PFSK-1 (cell line): ENCODE results near the gene FKBP4.

Experiments
- FOXP2 ChIP-seq: optimal IDR thresholded peaks from 2 replicates; pipeline ENCODE3; 2011; ENCODE audit warnings: borderline replicate concordance, control low read depth, inconsistent platforms; ENCODE audit not compliant: insufficient read depth; ENCODE audit errors: extremely low read length, extremely low read depth
- POLR2AphosphoS5 ChIP-seq: IDR thresholded peaks from 2 replicates; pipeline ENCODE4 v1.6.1; 2012; ENCODE audit warnings: low read depth, mild to moderate bottlenecking, control low read depth, low read length, moderate library complexity
- SIN3A ChIP-seq: IDR thresholded peaks from 2 replicates; pipeline ENCODE4 v1.6.1; 2012; ENCODE audit warnings: mild to moderate bottlenecking, low read length, moderate library complexity, borderline replicate concordance; ENCODE audit not compliant: insufficient read depth
- TAF1 ChIP-seq: IDR thresholded peaks from 2 replicates; pipeline ENCODE4 v1.6.1; 2012; ENCODE audit warnings: low read length, control low read depth, borderline replicate concordance; ENCODE audit not compliant: insufficient read depth
- TF ChIP-seq, protein P1 (sequence below), 2 experiments: IDR thresholded peaks; 2 replicates each; pipeline versions ENCODE4 v1.6.1 to v1.8.0; 2011 to 2012; ENCODE audit warnings: low read depth in 2 of 2, low read length in 2 of 2, control low read depth in 1 of 2, inconsistent platforms in 1 of 2, mild to moderate bottlenecking in 1 of 2, moderate library complexity in 1 of 2; ENCODE audit not compliant: insufficient read depth in 1 of 2

The FKBP4 gene

GRCh38 chr12:2768224-2768961, 26.4 kb upstream of the FKBP4 start:
- no peak for TF ChIP-seq TAF1

GRCh38 chr12:2769866-2770533, 24.8 kb upstream of the FKBP4 start:
- no peak for TF ChIP-seq FOXP2
- TF ChIP-seq, protein P1, sequence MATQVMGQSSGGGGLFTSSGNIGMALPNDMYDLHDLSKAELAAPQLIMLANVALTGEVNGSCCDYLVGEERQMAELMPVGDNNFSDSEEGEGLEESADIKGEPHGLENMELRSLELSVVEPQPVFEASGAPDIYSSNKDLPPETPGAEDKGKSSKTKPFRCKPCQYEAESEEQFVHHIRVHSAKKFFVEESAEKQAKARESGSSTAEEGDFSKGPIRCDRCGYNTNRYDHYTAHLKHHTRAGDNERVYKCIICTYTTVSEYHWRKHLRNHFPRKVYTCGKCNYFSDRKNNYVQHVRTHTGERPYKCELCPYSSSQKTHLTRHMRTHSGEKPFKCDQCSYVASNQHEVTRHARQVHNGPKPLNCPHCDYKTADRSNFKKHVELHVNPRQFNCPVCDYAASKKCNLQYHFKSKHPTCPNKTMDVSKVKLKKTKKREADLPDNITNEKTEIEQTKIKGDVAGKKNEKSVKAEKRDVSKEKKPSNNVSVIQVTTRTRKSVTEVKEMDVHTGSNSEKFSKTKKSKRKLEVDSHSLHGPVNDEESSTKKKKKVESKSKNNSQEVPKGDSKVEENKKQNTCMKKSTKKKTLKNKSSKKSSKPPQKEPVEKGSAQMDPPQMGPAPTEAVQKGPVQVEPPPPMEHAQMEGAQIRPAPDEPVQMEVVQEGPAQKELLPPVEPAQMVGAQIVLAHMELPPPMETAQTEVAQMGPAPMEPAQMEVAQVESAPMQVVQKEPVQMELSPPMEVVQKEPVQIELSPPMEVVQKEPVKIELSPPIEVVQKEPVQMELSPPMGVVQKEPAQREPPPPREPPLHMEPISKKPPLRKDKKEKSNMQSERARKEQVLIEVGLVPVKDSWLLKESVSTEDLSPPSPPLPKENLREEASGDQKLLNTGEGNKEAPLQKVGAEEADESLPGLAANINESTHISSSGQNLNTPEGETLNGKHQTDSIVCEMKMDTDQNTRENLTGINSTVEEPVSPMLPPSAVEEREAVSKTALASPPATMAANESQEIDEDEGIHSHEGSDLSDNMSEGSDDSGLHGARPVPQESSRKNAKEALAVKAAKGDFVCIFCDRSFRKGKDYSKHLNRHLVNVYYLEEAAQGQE (IDR thresholded peaks at IDR 0.05; ENCODE audit: insufficient read depth in 1 of 2, low read depth in 2 of 2, low read length in 2 of 2), result no peak

DNA sequence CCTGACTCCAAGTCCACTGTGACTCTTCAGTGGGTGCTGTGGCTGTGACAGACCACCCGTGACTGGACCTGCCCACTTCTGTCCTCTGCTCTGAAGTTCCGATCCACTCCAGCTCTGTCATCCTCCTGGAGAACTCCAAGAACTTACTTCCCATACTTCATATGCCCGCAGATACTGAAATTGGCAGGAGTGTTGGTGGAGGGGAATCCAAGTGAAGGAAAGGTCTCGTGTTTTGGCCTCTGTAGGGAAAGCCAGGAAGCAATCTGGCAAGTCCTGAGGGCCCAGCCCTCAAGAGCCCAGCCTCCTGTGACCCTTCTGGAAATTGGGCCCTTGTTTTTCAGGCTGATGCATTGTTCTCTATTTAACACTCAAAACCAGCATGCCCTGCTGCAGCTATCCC, 22.4 kb upstream of the FKBP4 start:
- no peak for TF ChIP-seq SIN3A
- no peak for TF ChIP-seq FOXP2
- TF ChIP-seq POLR2AphosphoS5, result no peak
- no peak for TF ChIP-seq TAF1
- TF ChIP-seq, protein P1 (IDR thresholded peaks at IDR 0.05; ENCODE audit: insufficient read depth in 1 of 2, low read depth in 2 of 2, low read length in 2 of 2), result no peak

DNA sequence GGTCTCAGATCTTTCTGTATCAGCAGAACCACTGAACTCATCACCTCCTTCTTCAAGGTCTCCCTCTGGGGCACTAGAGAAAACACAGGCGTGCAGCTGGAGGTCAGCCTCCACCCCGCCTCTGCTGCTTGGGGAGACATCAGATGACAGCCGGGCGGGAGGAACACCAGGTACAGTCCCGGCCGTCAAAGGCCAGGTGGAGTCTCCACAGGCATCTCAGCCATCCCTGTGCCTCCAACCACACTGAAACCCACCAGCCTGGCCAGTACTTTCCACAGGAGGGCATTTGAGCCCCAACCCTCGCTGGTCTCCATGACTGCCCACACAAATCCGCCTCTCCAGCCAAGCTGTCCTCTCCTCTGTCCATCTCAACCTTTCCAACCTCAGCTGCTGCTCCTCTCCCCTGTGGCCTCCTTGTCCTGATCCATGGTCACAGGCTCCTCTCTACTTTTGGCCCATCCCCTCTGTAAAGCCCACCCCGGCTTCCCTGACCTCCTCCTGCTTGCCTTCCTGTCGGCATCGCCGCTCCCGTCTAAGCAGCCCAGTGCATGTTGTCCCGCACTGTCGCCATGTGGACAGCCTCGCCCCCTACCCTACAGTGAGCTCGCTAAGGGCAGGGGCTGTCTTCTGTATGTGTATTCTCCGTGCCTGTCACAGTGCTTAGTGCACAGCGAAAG, 21.4 kb upstream of the FKBP4 start:
- TF ChIP-seq, protein P1 (IDR thresholded peaks at IDR 0.05; ENCODE audit: insufficient read depth in 1 of 2, low read depth in 2 of 2, low read length in 2 of 2), result no peak
- TF ChIP-seq FOXP2, result no peak
- no peak for TF ChIP-seq SIN3A
- no peak for TF ChIP-seq TAF1
- TF ChIP-seq POLR2AphosphoS5, result no peak

- TF ChIP-seq, protein P1 (IDR thresholded peaks at IDR 0.05; ENCODE audit: insufficient read depth in 1 of 2, low read depth in 2 of 2, low read length in 2 of 2), result no peak
- TF ChIP-seq SIN3A (no peak), TAF1 (no peak), FOXP2 (no peak), POLR2AphosphoS5 (no peak)
Measured at GRCh38 chr12:2775431-2775830, 19.3 kb upstream of the FKBP4 start.
